Mesodermal cell (in vitro differentiated cells): ENCODE results near the gene UGT1A9. TPM values are rescaled to one million over a fixed set of nuclear protein-coding genes. Genes with fewer than 3 reads are reported as not detected.
"Not testable (repeated sequence)": the region's sequence is repeated elsewhere in the genome, so short reads cannot be mapped to it uniquely, and the experiment has no call there.

ENCODE experiments used
- H3K27ac ChIP-seq: 2 replicates; pipeline ENCODE4 v1.7.0; 2013; ENCODE audit warnings: mild to moderate bottlenecking, low read depth, low read length, moderate library complexity; ENCODE audit not compliant: severe bottlenecking
- H3K36me3 ChIP-seq: 2 replicates; pipeline ENCODE4 v1.7.1; 2013; ENCODE audit warnings: mild to moderate bottlenecking, low read length, moderate library complexity; ENCODE audit not compliant: control insufficient read depth, insufficient read depth
- H3K4me1 ChIP-seq: one replicate; pipeline ENCODE4 v1.7.1; 2013; ENCODE audit warnings: mild to moderate bottlenecking, low read length; ENCODE audit not compliant: insufficient read depth, control insufficient read depth, poor library complexity, severe bottlenecking
- H3K4me3 ChIP-seq: 2 replicates; pipeline ENCODE4 v1.7.0; 2013; ENCODE audit warnings: low read length, control low read depth, mild to moderate bottlenecking; ENCODE audit not compliant: insufficient read depth, poor library complexity, severe bottlenecking; ENCODE audit errors: extremely low read depth
- H3K9me3 ChIP-seq: 2 replicates; pipeline ENCODE4 v1.7.1; 2013; ENCODE audit warnings: mild to moderate bottlenecking, low read length, moderate library complexity; ENCODE audit not compliant: control insufficient read depth
- WGBS, 2 experiments: methylation state at CpG; one replicate each; pipeline ENCODE4 v1.1.5; 2013; ENCODE audit warnings: missing lambda C conversion rate in 2 of 2; ENCODE audit not compliant: insufficient coverage in 2 of 2; 5-methylcytosine and 5-hydroxymethylcytosine counted together
- polyA plus RNA-seq, 2 experiments: library from polyadenylated mRNA; stranded (reverse); fragments of 50-300 nt; gene quantifications; one replicate each; pipeline ENCODE4 v1.2.3, GENCODE V29; 2013

The UGT1A9 gene
- polyA plus RNA-seq (2013, experiment 1 of 2), result not detected
- polyA plus RNA-seq (2013, experiment 2 of 2), result not detected

DNA sequence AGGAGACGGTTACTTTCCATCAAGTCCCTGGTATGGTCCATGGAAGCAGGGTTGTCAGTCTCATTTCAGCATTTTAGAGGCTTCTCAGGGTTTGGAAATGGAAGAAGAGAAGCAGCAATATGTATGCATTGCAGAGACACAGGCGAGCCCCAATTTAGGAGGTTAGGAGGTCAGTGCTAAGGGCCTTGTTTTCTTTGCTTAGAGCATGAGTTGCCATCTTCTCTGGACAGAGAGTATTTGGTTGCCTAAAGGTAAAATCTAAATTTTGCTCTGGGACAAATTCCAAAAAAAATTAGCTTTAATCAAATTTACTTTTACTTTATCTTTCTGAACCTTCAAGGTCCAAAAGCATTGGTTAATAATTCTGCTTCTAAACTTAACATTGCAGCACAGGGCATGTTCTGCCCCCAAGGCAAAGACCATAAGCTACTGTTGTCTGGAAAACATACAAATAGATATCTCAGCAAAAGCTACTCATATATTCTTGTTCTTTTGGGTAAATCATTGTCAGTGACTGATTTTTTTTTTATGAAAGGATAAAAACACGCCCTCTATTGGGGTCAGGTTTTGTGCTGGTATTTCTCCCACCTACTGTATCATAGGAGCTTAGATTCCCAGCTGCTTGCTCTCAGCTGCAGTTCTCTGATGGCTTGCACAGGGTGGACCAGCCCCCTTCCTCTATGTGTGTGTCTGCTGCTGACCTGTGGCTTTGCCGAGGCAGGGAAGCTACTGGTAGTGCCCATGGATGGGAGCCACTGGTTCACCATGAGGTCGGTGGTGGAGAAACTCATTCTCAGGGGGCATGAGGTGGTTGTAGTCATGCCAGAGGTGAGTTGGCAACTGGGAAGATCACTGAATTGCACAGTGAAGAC is at the start of gene UGT1A9:
TSS of gene UGT1A9 (plus strand) at position 609 of the 872 bp plus-strand sequence. CDS start at position 646, 37 bp downstream.
- Histone ChIP-seq H3K36me3 (no peaks in the 10 kb centered on the region), H3K27ac (no peak within 1 kb of the TSS), H3K4me3 (no peak within 1 kb of the TSS), H3K4me1 (no peaks in the 10 kb centered on the region), H3K9me3 (no peaks in the 10 kb centered on the region)
- WGBS, 2 experiments, result 70 to 91% methylated on average over 2 to 3 of the region's 5 CpGs

DNA sequence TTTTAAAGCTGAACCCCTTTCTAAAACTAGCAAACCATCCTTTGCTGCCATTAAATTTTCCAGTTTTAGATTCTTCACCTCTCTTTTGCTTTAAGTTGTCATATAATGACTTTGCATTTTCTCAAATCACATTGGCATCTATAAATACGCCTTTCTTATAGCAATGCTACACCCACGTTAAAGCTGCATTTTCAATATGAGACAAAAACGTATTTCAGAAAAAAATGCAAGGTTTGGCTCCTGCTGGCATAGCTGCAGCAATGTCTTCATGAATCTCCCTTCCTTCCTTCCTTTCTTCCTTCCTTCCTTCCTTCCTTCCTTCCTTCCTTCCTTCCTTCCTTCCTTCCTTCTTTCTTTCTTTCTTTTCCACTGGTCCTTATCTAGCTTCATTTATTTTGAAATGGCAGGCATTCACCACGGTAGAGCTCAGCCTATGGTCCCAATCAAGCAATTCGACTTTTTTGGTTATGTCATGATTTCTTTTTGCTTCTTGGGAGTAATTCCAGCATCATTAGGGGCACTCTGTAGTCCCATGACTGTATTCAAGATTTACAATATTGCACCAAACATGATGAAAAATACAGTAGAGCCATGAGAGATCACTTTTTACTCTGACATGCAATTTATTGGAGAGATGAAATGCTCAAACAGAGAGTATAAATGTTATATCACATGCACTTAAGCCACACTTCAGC is 44.2 kb upstream of the UGT1A9 start:
- no peaks in the 10 kb centered on the region for H3K4me1 ChIP-seq
- no peak overlapping the region for H3K4me3 ChIP-seq
- H3K9me3 ChIP-seq, result no peaks in the 10 kb centered on the region
- no peaks in the 10 kb centered on the region for H3K36me3 ChIP-seq
- 69 to 70% methylated on average over 3 to 5 of the region's 5 CpGs for WGBS, 2 experiments
- H3K27ac ChIP-seq, result no peak overlapping the region

- not testable (repeated sequence) for H3K4me3 ChIP-seq, H3K36me3 ChIP-seq, H3K27ac ChIP-seq, H3K9me3 ChIP-seq, H3K4me1 ChIP-seq
- 91 to 96% methylated on average over 6 to 9 of the region's 10 CpGs for WGBS, 2 experiments
These were observed 35.4 kb upstream of the UGT1A9 start, which contains the start of gene UGT1A10 for GRCh38 chr2:233636306-233636705. Gene UGT1A10, plus strand, starts transcription at chr2:233636448. Its CDS starts 75 bp downstream, at chr2:233636523.

DNA sequence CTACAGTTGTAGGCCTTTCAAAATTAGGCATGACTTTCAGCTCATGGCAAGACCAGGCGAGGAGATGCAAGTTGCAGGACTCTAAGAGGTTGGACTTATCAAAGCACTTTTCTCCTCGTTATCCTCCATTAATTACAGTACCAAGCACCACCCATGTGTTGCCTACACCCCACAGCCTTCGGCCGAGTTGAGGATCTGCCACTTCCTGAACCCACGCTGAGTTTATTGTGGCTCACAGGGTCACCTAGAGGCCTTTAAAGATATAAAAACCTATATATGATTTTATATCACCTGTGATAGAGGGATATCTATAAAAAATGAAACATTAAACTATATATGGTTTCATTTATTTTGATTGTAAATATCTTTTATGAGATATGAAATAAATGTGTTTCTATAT is 32.9 kb upstream of the UGT1A9 start:
- H3K4me3 ChIP-seq, result no peak overlapping the region
- H3K9me3 ChIP-seq, result no peaks in the 10 kb centered on the region
- WGBS, 2 experiments, result 57 to 83% methylated on average over 1 to 2 of the region's 5 CpGs
- no peaks in the 10 kb centered on the region for H3K36me3 ChIP-seq
- no peak overlapping the region for H3K27ac ChIP-seq
- no peaks in the 10 kb centered on the region for H3K4me1 ChIP-seq

DNA sequence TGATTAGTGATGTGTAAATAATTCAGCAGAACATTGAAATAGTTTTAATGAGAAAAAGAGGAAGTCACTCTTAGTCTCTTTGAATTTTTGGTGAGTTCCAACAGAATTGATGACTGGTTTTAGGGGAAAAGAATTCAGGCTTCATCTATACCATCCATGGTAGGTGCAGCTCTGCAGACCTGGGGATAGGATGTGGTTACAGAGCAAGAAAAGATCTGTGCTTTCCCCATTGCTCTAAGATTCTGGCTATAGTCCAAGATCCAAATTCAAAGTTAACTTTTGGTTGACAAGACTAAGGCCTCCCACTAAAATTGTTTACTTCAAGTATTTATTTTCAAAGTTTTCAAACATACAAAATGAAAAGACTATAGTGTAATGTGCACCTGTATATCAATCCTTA is 31.8 kb upstream of the UGT1A9 start:
- Histone ChIP-seq H3K27ac (no peak overlapping the region), H3K9me3 (peaks cover 3% of the 10 kb centered on the region), H3K4me3 (no peak overlapping the region)

GRCh38 chr2:233643128-233643527 is 28.6 kb upstream of the UGT1A9 start:
- WGBS, 2 experiments, result 80 to 82% methylated on average over 1 of the region's 1 CpG
- H3K36me3 ChIP-seq, result no peaks in the 10 kb centered on the region
- H3K4me1 ChIP-seq, result no peaks in the 10 kb centered on the region
- peaks cover 6% of the 10 kb centered on the region for H3K9me3 ChIP-seq
- H3K27ac ChIP-seq, result no peak overlapping the region
- H3K4me3 ChIP-seq, result no peak overlapping the region

More for the DNA sequence above, 31.8 kb upstream of the UGT1A9 start:
- Histone ChIP-seq H3K4me1 (no peaks in the 10 kb centered on the region), H3K36me3 (no peaks in the 10 kb centered on the region)

DNA sequence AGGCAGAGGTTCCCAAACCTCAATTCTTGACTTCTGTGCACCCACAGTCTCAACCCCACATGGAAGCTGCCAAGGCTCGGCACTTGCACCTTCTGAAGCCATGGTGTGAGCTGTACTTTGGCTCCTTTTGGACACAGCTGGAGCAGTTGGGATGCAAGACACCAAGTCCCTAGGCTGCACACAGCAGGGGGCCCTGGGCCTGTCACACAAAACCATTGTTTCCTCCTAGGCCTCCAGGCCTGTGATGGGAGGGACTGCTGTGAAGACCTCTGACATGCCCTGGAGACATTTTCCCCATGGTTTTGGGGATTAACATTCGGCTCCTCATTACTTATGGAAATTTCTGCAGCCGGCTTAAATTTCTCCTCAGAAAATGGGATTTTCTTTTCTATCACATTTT is 25.7 kb upstream of the UGT1A9 start:
- H3K36me3 ChIP-seq, H3K4me3 ChIP-seq, H3K27ac ChIP-seq, H3K9me3 ChIP-seq, H3K4me1 ChIP-seq: not testable (repeated sequence)
- WGBS, 2 experiments, result 83 to 94% methylated on average over 2 to 3 of the region's 3 CpGs

DNA sequence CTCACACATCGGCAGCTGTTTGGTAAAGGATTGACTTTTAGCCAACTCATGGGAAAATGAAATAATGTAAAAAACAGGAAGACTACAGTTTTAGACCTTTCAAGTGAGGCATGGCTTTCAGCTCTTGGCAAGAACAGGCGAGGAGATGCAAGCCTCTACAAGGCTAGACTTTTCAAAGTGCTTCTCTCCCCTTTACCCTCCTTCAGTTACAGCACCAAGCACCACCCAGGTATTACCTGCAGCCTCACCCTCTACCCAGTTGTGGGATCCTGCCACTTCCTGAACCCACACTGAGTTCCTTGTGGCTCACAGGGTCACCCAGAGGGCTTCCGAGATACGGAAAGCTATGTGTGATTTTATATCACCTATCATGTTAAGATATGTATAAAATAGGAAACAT is 20.7 kb upstream of the UGT1A9 start:
- H3K4me1 ChIP-seq, result no peaks in the 10 kb centered on the region
- no peak overlapping the region for H3K27ac ChIP-seq
- no peaks in the 10 kb centered on the region for H3K36me3 ChIP-seq
- no peak overlapping the region for H3K4me3 ChIP-seq
- H3K9me3 ChIP-seq, result peaks cover 3% of the 10 kb centered on the region
- 88 to 91% methylated on average over 1 to 2 of the region's 4 CpGs for WGBS, 2 experiments

DNA sequence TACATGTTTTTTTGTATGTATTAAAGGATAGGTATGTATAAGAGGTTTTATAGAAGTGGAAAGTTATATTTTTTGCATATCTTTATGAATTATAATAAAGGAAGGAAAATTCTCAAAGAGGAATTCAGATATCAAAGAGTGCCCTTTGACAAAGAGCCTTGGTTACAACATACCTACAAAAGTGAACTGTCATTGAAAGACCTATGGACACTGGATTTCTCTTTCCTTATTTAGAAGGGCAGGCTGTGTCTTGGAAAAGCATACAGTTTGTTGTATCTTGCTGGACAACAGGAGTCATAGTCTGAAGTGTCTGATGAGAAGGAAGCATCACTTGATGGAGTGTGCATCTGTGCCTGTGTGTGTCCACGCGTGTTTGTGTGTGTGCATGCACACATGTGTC is 20.3 kb upstream of the UGT1A9 start:
- Histone ChIP-seq H3K9me3 (peaks cover 3% of the 10 kb centered on the region), H3K4me1 (no peaks in the 10 kb centered on the region), H3K27ac (no peak overlapping the region), H3K4me3 (no peak overlapping the region), H3K36me3 (no peaks in the 10 kb centered on the region)
- 100% methylated on average over 2 of the region's 2 CpGs for WGBS, 2 experiments

- no peaks in the 10 kb centered on the region for H3K9me3 ChIP-seq
- H3K36me3 ChIP-seq, result no peaks in the 10 kb centered on the region
- H3K4me3 ChIP-seq, result no peak overlapping the region
- H3K4me1 ChIP-seq, result no peaks in the 10 kb centered on the region
- no peak overlapping the region for H3K27ac ChIP-seq
- 85 to 89% methylated on average over 3 to 5 of the region's 6 CpGs for WGBS, 2 experiments
These were observed 17.2 kb upstream of the UGT1A9 start for GRCh38 chr2:233654501-233654900.

DNA sequence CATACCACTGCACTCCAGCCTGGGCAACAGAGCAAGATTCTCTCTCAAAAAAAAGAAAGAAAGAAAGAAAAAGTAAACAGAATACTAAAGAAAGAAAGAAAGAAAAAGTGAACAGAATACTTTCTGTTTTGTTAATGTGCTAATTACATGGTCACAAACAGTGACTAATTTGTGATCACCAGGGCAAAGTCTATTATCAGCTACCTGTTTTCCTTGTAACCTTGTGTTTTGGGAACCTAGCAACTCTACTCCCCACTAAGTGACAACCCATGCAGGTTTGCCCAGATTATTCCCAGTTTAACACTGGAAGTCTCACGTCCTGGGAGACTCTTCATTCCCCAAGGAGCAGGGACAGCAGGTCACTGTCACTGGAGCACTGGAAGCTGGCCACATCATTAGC is 16.7 kb upstream of the UGT1A9 start:
- Histone ChIP-seq H3K9me3 (no peaks in the 10 kb centered on the region), H3K4me3 (no peak overlapping the region), H3K36me3 (no peaks in the 10 kb centered on the region), H3K27ac (no peak overlapping the region), H3K4me1 (no peaks in the 10 kb centered on the region)
- WGBS, 2 experiments, result 62 to 67% methylated on average over 1 of the region's 1 CpG
